ENCODE results near the gene PCNX2.

PCNX2 gene

DNA sequence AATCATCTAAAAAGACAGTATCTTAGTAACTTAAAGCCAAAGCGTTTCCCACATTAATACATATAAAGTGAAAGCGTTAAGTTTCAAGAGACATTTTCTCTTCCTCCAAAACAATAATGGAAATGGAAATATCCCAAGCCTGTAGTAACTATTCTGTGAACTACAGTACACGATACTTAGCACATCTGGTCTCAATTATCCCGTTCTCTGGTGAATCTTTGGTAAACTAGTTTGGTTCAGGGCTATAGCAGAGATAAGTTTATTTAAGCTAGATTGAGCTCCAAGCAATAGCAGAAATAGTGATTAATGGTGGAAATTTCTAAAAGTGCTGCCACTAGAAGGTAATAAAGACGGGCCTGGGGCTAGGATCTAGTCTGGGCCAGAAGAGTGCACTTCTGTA lies 55.2 kb downstream of the PCNX2 start:
- TF ChIP-seq, protein P1, sequence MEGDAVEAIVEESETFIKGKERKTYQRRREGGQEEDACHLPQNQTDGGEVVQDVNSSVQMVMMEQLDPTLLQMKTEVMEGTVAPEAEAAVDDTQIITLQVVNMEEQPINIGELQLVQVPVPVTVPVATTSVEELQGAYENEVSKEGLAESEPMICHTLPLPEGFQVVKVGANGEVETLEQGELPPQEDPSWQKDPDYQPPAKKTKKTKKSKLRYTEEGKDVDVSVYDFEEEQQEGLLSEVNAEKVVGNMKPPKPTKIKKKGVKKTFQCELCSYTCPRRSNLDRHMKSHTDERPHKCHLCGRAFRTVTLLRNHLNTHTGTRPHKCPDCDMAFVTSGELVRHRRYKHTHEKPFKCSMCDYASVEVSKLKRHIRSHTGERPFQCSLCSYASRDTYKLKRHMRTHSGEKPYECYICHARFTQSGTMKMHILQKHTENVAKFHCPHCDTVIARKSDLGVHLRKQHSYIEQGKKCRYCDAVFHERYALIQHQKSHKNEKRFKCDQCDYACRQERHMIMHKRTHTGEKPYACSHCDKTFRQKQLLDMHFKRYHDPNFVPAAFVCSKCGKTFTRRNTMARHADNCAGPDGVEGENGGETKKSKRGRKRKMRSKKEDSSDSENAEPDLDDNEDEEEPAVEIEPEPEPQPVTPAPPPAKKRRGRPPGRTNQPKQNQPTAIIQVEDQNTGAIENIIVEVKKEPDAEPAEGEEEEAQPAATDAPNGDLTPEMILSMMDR (IDR thresholded peaks at IDR 0.05; ENCODE audit: low read depth, low read length): no peak
- H3K4me3 ChIP-seq (ENCODE audit: low read depth, low read length): no peak overlapping the region

DNA sequence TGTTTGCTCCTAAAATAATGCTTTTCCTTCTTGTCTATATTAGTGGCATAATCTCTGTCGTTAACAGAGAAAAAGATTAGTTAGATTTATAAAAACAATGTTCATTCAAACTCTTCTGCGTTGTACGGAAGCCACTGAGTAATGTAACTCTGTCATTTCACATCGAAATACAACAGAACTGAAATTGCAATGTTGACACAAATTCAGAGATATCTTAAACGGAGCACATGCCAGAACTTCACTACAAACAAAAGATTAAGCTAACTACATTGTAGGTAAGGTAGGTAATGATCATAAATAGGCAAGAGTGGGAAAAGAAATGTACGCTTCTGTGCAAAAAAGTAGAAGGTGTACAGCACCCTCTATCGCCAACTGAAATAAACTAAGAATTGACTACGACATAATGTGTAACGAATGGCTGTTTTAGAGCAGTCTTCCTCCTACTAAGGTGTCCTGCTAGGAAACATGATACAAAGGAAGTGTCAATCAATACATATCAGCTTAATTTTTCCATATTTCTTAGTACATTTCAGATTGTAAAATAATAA lies 56.6 kb downstream of the PCNX2 start:
- no peak overlapping the region for H3K4me3 ChIP-seq (ENCODE audit: low read depth, low read length)
- TF ChIP-seq, protein P1 (IDR thresholded peaks at IDR 0.05; ENCODE audit: low read depth, low read length): no peak

DNA sequence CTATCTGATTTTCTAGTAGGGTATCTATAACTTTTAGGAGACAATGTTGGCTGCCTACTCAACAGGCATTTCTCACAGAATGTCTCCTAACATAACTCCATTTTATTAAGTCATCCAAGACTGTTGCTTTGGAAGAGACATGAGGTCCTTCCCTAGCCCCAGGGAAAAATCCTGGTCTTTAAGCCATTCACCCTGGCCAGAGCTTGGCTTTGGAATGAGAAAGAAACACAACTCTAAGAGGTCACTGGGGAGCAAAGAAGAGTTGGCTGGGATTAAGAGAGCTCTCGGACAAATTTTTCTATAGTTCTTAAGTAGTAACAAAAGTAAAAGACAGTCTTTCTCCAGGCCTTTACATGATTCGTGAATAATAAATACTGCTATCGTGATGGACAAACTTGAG lies 57.9 kb downstream of the PCNX2 start:
- TF ChIP-seq, protein P1 (IDR thresholded peaks at IDR 0.05; ENCODE audit: low read depth, low read length): no peak
- no peak overlapping the region for H3K4me3 ChIP-seq (ENCODE audit: low read depth, low read length)

DNA sequence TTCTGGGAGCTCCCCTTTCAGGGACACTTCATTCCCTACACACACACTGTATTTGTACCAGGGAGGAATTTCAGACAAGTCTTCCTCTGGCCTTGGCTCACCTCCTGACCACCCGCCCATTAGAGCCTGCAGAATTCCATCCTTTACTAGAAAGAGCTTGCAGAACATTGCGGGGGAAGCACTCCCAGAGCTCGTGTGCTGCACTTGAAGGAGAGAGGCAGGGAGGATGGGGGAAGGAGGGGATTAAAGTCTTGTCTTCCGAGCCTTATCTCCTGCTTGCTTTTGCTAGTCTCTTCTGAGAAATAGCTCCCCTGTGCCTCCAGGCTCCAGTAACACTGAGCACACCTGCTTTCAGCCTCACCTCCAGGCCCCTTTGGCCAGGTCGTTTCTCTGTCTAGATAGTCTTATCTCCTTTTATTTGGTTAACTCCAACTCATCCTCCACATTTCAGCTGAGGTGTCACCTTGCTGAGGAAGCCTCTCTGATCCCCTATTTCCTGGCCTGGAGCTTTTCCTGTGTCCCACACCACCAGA lies 62.0 kb downstream of the PCNX2 start:
- TF ChIP-seq, protein P1 (IDR thresholded peaks at IDR 0.05; ENCODE audit: low read depth, low read length): no peak
- H3K4me3 ChIP-seq (ENCODE audit: low read depth, low read length): no peak overlapping the region

DNA sequence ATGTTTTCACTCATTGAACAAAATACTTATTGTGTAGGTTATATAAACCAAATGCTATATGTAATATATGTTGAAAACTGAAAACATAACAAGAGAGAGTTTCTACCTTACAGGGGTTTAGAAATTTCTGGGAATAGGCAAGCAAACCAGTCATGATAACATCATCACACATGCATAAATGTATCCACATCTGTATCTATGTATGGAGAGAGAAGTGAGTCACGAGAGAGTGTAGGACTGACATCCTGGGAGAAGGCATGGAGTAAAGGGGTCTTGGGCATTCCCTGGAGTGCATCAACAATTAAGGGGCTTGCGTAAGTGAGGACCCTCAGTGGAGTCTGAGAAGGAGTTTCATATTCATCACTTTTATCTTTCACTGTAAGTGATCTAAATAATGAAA lies 65.5 kb downstream of the PCNX2 start:
- TF ChIP-seq, protein P1 (IDR thresholded peaks at IDR 0.05; ENCODE audit: low read depth, low read length): no peak
- H3K4me3 ChIP-seq (ENCODE audit: low read depth, low read length): no peak overlapping the region

DNA sequence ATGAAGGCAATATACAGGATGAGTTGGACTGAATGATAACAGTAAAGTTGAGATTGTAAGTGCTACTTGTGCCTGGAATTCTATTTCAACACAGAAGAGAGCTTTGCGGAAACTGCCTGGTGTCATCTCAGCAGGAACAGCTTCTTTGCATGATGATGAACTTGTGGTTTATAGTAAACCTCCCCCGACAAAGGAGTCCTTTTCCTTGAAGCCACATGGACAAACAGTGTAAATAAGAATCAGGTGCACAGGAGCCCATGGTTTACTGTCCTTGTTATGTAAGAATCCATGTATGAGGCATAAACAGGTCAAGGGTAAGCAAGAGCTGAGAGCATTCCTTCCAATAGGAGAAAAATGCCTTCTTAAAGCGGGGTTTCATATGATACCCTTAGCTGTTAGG lies 66.2 kb downstream of the PCNX2 start:
- TF ChIP-seq, protein P1 (IDR thresholded peaks at IDR 0.05; ENCODE audit: low read depth, low read length): no peak
- H3K4me3 ChIP-seq (ENCODE audit: low read depth, low read length): no peak overlapping the region

DNA sequence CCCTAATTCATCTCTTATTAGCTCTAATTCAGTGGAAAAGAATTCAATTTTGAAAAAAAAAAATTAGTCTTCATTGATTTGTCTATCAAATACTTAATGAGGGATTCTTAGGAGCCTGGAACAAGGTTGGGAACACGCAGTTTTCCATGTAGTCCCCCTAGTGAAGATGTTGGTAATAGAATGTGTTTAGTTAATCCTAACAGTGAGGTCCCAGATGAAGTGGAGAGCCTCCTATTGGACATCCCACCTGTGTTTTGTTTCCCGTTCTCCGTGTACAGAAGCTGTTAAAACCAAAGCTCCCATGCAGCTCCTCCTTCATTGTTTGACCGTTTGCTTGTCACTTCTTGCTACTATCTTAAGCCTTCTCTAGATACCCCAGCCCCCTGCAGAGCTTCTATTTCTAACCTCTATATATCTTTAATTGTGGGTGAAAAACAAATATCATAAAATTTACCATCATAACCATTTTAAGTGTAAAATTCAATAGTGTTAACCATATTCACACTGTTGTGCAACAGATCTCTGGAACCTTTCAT lies 67.5 kb downstream of the PCNX2 start:
- TF ChIP-seq, protein P1 (IDR thresholded peaks at IDR 0.05; ENCODE audit: low read depth, low read length): no peak
- H3K4me3 ChIP-seq (ENCODE audit: low read depth, low read length): no peak overlapping the region
